HepG2 (cell line): ENCODE data around the gene GALP. TPM values are rescaled to one million over a fixed set of nuclear protein-coding genes. Genes with fewer than 3 reads are reported as not detected.
A peak's percentile ranks its signal among the peaks of the same experiment; 100 is the strongest.

Experiments used
- DNMT1 ChIP-seq: sonication (generic); formaldehyde crosslinking; IDR thresholded peaks from 2 replicates; pipeline ENCODE4 v1.5.1; 2020; ENCODE audit warnings: mild to moderate bottlenecking, missing genetic modification reagents
- FIP1L1 ChIP-seq: fragments of 200-400 bp; formaldehyde crosslinking; IDR thresholded peaks from 2 replicates; pipeline ENCODE4 v1.6.1; 2018; ENCODE audit warnings: low read depth, mild to moderate bottlenecking, low read length, moderate library complexity, borderline replicate concordance; ENCODE audit not compliant: insufficient read depth
- GPN1 ChIP-seq: sonication (generic); formaldehyde crosslinking; IDR thresholded peaks from 2 replicates; pipeline ENCODE4 v1.5.1; 2020; ENCODE audit warnings: missing genetic modification reagents, borderline replicate concordance
- NBN ChIP-seq: fragments of 450-650 bp; conservative IDR thresholded peaks from 2 replicates; pipeline ENCODE4 v1.6.1; 2017
- NFE2L1 ChIP-seq: sonication (generic); formaldehyde crosslinking; IDR thresholded peaks from 2 replicates; pipeline ENCODE4 v1.4.0; 2020; ENCODE audit warnings: missing genetic modification reagents, mild to moderate bottlenecking, borderline replicate concordance
- SRSF9 ChIP-seq: fragments of 200-400 bp; formaldehyde crosslinking; IDR thresholded peaks from 2 replicates; pipeline ENCODE4 v1.6.1; 2018; ENCODE audit warnings: borderline replicate concordance, mild to moderate bottlenecking, low read depth, low read length; ENCODE audit not compliant: insufficient read depth, poor library complexity, severe bottlenecking
- ZFYVE20 ChIP-seq: sonication (generic); formaldehyde crosslinking; IDR thresholded peaks from 2 replicates; pipeline ENCODE4 v1.8.0; 2023; ENCODE audit warnings: low read depth, mild to moderate bottlenecking, moderate library complexity, missing genetic modification reagents, borderline replicate concordance
- ZMYM3 ChIP-seq: sonication (generic); formaldehyde crosslinking; IDR thresholded peaks from 2 replicates; pipeline ENCODE4 v1.5.1; 2020; ENCODE audit warnings: mild to moderate bottlenecking, missing genetic modification reagents
- ZNF230 ChIP-seq: sonication (generic); formaldehyde crosslinking; IDR thresholded peaks from 2 replicates; pipeline ENCODE4 v1.4.0; 2020; ENCODE audit warnings: mild to moderate bottlenecking, missing genetic modification reagents
- ZNF234 ChIP-seq: sonication (generic); formaldehyde crosslinking; conservative IDR thresholded peaks from 2 replicates; pipeline ENCODE4 v1.5.1; 2020; ENCODE audit warnings: mild to moderate bottlenecking, missing genetic modification reagents
- ZNF253 ChIP-seq: sonication (generic); formaldehyde crosslinking; IDR thresholded peaks from 2 replicates; pipeline ENCODE4 v1.8.0; 2022; ENCODE audit warnings: mild to moderate bottlenecking, missing genetic modification reagents, borderline replicate concordance
- polyA plus RNA-seq, 8 experiments: library from polyadenylated mRNA; depleted of rRNA in 3 of 8; stranded (reverse) in 7 of 8; unstranded in 1 of 8; fragments of >200 nt; fragmentation: Illumina TruSeq in 4 of 8; extraction: Trizol in 4 of 8; gene quantifications; 2 replicates each; pipeline versions ENCODE4 v1.2.1 to v1.2.3, GENCODE V29; 2011 to 2016; ENCODE audit warnings: low read depth in 4 of 8, missing spikeins in 1 of 8, mixed read lengths in 1 of 8; ENCODE audit not compliant: insufficient read depth in 1 of 8
- total RNA-seq, 5 experiments: library from RNA; depleted of rRNA; stranded (reverse); fragments of >200 nt; fragmentation: Illumina TruSeq; extraction: Trizol; gene quantifications; 2 replicates each; pipeline ENCODE4 v1.2.3, GENCODE V29; 2016; ENCODE audit warnings: low read depth in 1 of 5
- TF ChIP-seq, protein P1 (sequence below): IDR thresholded peaks from 2 replicates; pipeline ENCODE4 v1.6.1; 2016; ENCODE audit warnings: mild to moderate bottlenecking, missing biosample characterization, missing genetic modification reagents
- TF ChIP-seq, protein P2 (sequence below): sonication (generic); formaldehyde crosslinking; IDR thresholded peaks from 2 replicates; pipeline ENCODE4 v1.4.0; 2020; ENCODE audit warnings: missing genetic modification reagents
- TF ChIP-seq, protein P3 (sequence below): fragments of 450-650 bp; IDR thresholded peaks from 2 replicates; pipeline ENCODE4 v1.6.1; 2017
- TF ChIP-seq, protein P4 (sequence below): sonication (generic); formaldehyde crosslinking; IDR thresholded peaks from 2 replicates; pipeline ENCODE4 v1.4.0; 2020; ENCODE audit warnings: missing genetic modification reagents

Gene GALP
- total and polyA plus RNA-seq, 2 of the 13 experiments (the other 11 are each of a cell fraction or from before 2014, with no cell fraction given) = not detected

DNA sequence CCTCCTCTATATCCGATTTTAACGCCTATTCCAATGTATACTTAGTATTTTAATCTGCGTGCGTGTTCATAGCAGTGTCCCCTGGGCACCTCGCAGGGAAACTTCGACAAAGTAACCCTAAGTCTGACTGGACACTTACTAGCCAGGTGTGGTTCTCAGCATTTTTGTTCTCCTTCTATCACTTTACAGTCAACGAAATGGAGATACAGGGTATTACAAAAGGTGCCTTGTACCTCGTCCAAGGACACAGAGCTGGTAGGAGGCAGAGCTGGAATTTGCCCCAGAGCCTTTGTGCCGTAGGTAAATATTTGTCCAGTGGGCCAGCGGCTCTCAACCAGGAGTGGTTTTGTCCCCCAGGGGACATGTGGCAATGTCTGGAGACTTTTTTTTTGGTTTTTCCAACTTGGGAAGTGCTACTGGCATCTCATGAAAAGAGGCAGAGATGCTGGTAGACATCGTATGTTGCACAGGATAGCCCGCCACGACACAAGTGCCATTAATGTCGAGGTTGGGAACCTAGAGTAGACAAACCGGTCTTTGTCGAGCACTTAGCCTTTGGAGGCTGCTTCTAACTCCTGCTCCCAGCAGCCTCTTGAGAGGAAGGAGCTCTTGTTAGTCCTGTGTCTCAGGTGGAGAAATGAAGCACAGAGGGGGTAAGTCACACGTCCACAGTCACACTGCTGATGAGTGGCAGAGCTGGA lies 33.6 kb upstream of the GALP start (continued):
- TF ChIP-seq GPN1 (CRISPR knock-in tag) (no peak), ZMYM3 (CRISPR knock-in tag) (0 out of 2 replicates have a peak, but pooled peaks have one; percentile 27), FIP1L1 (no peak), NBN (no peak), ZFYVE20 (CRISPR knock-in tag) (no peak), NFE2L1 (no peak), ZNF253 (no peak), DNMT1 (CRISPR knock-in tag) (no peak), ZNF234 (no peak), ZNF230 (CRISPR knock-in tag) (no peak; the same call in 1 of the 2 replicates), SRSF9 (no peak)
- TF ChIP-seq, protein P1, sequence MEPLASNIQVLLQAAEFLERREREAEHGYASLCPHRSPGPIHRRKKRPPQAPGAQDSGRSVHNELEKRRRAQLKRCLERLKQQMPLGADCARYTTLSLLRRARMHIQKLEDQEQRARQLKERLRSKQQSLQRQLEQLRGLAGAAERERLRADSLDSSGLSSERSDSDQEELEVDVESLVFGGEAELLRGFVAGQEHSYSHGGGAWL (CRISPR knock-in tag) = no peak
- TF ChIP-seq, protein P2, sequence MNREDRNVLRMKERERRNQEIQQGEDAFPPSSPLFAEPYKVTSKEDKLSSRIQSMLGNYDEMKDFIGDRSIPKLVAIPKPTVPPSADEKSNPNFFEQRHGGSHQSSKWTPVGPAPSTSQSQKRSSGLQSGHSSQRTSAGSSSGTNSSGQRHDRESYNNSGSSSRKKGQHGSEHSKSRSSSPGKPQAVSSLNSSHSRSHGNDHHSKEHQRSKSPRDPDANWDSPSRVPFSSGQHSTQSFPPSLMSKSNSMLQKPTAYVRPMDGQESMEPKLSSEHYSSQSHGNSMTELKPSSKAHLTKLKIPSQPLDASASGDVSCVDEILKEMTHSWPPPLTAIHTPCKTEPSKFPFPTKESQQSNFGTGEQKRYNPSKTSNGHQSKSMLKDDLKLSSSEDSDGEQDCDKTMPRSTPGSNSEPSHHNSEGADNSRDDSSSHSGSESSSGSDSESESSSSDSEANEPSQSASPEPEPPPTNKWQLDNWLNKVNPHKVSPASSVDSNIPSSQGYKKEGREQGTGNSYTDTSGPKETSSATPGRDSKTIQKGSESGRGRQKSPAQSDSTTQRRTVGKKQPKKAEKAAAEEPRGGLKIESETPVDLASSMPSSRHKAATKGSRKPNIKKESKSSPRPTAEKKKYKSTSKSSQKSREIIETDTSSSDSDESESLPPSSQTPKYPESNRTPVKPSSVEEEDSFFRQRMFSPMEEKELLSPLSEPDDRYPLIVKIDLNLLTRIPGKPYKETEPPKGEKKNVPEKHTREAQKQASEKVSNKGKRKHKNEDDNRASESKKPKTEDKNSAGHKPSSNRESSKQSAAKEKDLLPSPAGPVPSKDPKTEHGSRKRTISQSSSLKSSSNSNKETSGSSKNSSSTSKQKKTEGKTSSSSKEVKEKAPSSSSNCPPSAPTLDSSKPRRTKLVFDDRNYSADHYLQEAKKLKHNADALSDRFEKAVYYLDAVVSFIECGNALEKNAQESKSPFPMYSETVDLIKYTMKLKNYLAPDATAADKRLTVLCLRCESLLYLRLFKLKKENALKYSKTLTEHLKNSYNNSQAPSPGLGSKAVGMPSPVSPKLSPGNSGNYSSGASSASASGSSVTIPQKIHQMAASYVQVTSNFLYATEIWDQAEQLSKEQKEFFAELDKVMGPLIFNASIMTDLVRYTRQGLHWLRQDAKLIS = 0 out of 2 replicates have a peak, but pooled peaks have one; percentile 24
- TF ChIP-seq, protein P3, sequence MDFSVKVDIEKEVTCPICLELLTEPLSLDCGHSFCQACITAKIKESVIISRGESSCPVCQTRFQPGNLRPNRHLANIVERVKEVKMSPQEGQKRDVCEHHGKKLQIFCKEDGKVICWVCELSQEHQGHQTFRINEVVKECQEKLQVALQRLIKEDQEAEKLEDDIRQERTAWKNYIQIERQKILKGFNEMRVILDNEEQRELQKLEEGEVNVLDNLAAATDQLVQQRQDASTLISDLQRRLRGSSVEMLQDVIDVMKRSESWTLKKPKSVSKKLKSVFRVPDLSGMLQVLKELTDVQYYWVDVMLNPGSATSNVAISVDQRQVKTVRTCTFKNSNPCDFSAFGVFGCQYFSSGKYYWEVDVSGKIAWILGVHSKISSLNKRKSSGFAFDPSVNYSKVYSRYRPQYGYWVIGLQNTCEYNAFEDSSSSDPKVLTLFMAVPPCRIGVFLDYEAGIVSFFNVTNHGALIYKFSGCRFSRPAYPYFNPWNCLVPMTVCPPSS = no peak
- TF ChIP-seq, protein P4, sequence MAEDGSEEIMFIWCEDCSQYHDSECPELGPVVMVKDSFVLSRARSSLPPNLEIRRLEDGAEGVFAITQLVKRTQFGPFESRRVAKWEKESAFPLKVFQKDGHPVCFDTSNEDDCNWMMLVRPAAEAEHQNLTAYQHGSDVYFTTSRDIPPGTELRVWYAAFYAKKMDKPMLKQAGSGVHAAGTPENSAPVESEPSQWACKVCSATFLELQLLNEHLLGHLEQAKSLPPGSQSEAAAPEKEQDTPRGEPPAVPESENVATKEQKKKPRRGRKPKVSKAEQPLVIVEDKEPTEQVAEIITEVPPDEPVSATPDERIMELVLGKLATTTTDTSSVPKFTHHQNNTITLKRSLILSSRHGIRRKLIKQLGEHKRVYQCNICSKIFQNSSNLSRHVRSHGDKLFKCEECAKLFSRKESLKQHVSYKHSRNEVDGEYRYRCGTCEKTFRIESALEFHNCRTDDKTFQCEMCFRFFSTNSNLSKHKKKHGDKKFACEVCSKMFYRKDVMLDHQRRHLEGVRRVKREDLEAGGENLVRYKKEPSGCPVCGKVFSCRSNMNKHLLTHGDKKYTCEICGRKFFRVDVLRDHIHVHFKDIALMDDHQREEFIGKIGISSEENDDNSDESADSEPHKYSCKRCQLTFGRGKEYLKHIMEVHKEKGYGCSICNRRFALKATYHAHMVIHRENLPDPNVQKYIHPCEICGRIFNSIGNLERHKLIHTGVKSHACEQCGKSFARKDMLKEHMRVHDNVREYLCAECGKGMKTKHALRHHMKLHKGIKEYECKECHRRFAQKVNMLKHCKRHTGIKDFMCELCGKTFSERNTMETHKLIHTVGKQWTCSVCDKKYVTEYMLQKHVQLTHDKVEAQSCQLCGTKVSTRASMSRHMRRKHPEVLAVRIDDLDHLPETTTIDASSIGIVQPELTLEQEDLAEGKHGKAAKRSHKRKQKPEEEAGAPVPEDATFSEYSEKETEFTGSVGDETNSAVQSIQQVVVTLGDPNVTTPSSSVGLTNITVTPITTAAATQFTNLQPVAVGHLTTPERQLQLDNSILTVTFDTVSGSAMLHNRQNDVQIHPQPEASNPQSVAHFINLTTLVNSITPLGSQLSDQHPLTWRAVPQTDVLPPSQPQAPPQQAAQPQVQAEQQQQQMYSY = no peak
